Measurements from ENCODE around the gene IFNL2. TPM values are rescaled to one million over a fixed set of nuclear protein-coding genes. Genes with fewer than 3 reads are reported as not detected.

IFNL2 gene
- total and polyA plus RNA-seq, 2 of the 4 experiments (the other 2 are of a cell fraction): not detected

DNA sequence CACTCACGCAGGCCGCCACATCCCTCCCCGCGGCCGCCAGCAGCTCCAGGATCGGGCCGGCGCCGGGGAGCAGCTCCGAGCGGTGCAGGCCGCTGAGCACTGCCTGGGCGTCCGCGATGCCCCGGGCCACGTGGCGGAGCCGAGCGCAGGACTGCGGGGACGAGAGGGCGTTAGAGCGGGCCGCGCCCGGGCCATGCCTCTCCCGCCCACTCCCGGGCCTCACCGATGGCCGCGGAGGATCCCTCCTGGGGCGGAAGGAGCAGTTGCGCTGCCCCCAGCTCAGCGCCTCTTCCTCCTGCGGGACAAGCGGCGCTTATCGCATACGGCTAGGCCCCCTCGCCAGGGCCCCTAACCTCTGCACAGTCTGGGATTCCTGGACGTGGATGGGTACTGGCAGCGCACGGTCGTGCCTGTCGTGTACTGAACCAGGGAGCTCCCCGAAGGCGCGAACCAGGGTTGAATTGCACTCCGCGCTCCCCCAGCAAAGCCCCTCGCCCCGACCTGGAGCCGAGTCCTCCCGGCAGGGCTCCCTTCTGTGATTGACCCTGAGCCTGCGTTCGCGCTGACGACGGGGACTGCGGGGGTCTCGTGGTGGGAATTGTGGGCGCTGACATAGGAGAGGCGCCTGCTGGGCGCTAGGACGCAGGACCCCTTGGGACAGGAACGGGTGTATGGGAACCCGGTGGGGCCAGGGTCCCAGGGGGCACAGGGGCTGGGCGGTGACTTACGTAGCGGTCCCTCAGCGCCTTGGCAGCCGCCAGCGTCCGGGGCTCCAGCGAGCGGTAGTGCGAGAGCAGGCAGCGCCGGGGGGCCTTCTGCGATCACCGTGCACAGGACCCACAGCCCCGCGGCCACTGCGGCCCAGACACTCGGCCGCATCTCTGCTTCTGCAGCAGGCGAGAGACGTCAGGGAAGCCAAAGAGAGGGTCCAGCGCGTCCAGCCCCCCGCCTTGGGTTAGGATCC, 20.2 kb upstream of the IFNL2 start:
- Histone ChIP-seq H3K27me3 (ENCODE audit: control insufficient read depth, insufficient read depth, low read length) (peaks cover 47% of the 10 kb centered on the region), H4K5ac (ENCODE audit: low read depth, low read length) (no peak overlapping the region), H3K27ac (ENCODE audit: insufficient read depth, low read length) (no peak overlapping the region), H3K4me3 (ENCODE audit: insufficient read depth, low read depth, low read length) (no peak overlapping the region), H2AK9ac (replicated peaks; ENCODE audit: low read depth, low read length, poor library complexity) (no peak overlapping the region), H2BK20ac (ENCODE audit: low read depth, low read length) (no peak overlapping the region), H3K14ac (replicated peaks; ENCODE audit: low read depth, low read length) (no peak overlapping the region), H4K20me1 (ENCODE audit: insufficient read depth, low read length) (no peaks in the 10 kb centered on the region), H3K9me3 (ENCODE audit: control insufficient read depth, insufficient read depth, low read length) (peaks cover 2% of the 10 kb centered on the region; the same call in 1 of the 2 replicates), H3K9ac (ENCODE audit: low read depth, low read length) (no peak overlapping the region), H4K91ac (ENCODE audit: insufficient read depth, low read depth, low read length) (no peak overlapping the region), H3K79me1 (ENCODE audit: low read depth in 1 of 2, low read length in 2 of 2) (no peaks in the 10 kb centered on the region), H2BK120ac (ENCODE audit: low read depth, low read length) (no peak overlapping the region), H2BK5ac (ENCODE audit: low read depth, low read length, poor library complexity, severe bottlenecking) (no peak overlapping the region), H2BK15ac (ENCODE audit: low read depth, low read length) (no peak overlapping the region), H4K8ac (ENCODE audit: low read depth in 2 of 2, low read length in 2 of 2) (no peak overlapping the region), H2AFZ (replicated peaks; ENCODE audit: low read length, poor library complexity) (peak overlapping the region; percentile 32), H3K56ac (ENCODE audit: extremely low read depth, insufficient read depth, low read length) (no peak overlapping the region), H3K4ac (ENCODE audit: low read depth, low read length) (no peak overlapping the region), H3K18ac (ENCODE audit: low read depth, low read length) (no peak overlapping the region), H3K23ac (ENCODE audit: low read depth, low read length) (no peak overlapping the region), H3K4me1 (ENCODE audit: control insufficient read depth, insufficient read depth, low read length) (no peaks in the 10 kb centered on the region), H3K4me2 (ENCODE audit: low read depth, low read length) (no peak overlapping the region), H2AK5ac (ENCODE audit: low read depth, low read length) (no peak overlapping the region), H3K9me1 (ENCODE audit: insufficient read depth, low read length) (no peaks in the 10 kb centered on the region), H3K36me3 (ENCODE audit: control insufficient read depth, insufficient read depth, low read length) (no peaks in the 10 kb centered on the region)
- CTCF ChIA-PET: interaction anchor here (0.5 to 0.6 kb wide), 2 partner anchors 36 to 1980 kb away, joined by 3 to 5 read pairs; no protein-coding TSS in a partner anchor
- in situ Hi-C loops (cut with MboI; ENCODE audit: low sequenced_read_pairs) (no loop called here), intact Hi-C loops (cut with micrococcal nuclease) (no loop called here), dilution Hi-C loops (cut with HindIII; ENCODE audit: low sequenced_read_pairs, unreplicated experiment) (no loop called here)
- POLR2A ChIA-PET (ENCODE audit: unreplicated experiment): no interaction called here
- DNase-seq (no peak), ATAC-seq (ENCODE audit: low read depth) (peak; percentile 78)
- BruUV-seq (replicated peaks): no TSS peak
- no peak for TF ChIP-seq NFE2L2 (IDR thresholded peaks at IDR 0.05; ENCODE audit: low read depth, low read length)
- no peak for TF ChIP-seq MXI1 (IDR thresholded peaks at IDR 0.05; ENCODE audit: borderline replicate concordance, low read depth, low read length)
- TF ChIP-seq RFX5 (IDR thresholded peaks at IDR 0.05; ENCODE audit: low read depth, low read length): no peak
- TF ChIP-seq, protein P1, sequence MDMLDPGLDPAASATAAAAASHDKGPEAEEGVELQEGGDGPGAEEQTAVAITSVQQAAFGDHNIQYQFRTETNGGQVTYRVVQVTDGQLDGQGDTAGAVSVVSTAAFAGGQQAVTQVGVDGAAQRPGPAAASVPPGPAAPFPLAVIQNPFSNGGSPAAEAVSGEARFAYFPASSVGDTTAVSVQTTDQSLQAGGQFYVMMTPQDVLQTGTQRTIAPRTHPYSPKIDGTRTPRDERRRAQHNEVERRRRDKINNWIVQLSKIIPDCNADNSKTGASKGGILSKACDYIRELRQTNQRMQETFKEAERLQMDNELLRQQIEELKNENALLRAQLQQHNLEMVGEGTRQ (IDR thresholded peaks at IDR 0.05; ENCODE audit: low read depth, low read length): no peak
- no peak for TF ChIP-seq CTCF (conservative IDR thresholded peaks at IDR 0.05; ENCODE audit: low read depth, low read length)
- WGBS, 2 experiments (ENCODE audit: extremely low coverage in 2 of 2, insufficient read length in 1 of 2): 6% methylated on average over 29 of the region's 92 CpGs; no CpG with 5 or more reads in 1 of the 2 experiments
